ENCODE measurements around the gene MYORG.

- TF ChIP-seq CTCF (conservative IDR thresholded peaks at IDR 0.05; ENCODE audit: low read length) (no peak), EZH2phosphoT487 (IDR thresholded peaks at IDR 0.05; ENCODE audit: borderline replicate concordance) (no peak)
Measured at GRCh38 chr9:34376596-34377403, at the start of gene MYORG.

Data from Loucy (cell line).